Uterus (tissue), 4 donors: ENCODE data around the gene LRRC2. TPM values are rescaled to one million over a fixed set of nuclear protein-coding genes. Genes with fewer than 3 reads are reported as not detected.

ENCODE experiments used
- DNase-seq, 2 donors: peaks; one replicate each; pipeline ENCODE4 v3.0.0-alpha.2; 2019 to 2020
- H3K27ac ChIP-seq, 2 donors: fragments of 200-600 bp; sonication (generic); 1 replicate in 1 of 2; 2 replicates in 1 of 2; pipeline ENCODE4 v1.5.1; 2016 to 2018
- H3K27me3 ChIP-seq, 2 donors: fragments of 200-600 bp; sonication (generic); one replicate each; pipeline ENCODE4 v1.5.1; 2018 to 2019; ENCODE audit warnings: control low read depth in 1 of 2
- H3K36me3 ChIP-seq, 2 donors: fragments of 200-600 bp; sonication (generic); one replicate each; pipeline ENCODE4 v1.5.1; 2019; ENCODE audit warnings: control low read depth in 1 of 2
- H3K4me1 ChIP-seq, 2 donors: fragments of 200-600 bp; sonication (generic); one replicate each; pipeline ENCODE4 v1.5.1; 2018 to 2019; ENCODE audit warnings: control low read depth in 1 of 2
- H3K4me3 ChIP-seq, 2 donors: fragments of 200-600 bp; sonication (generic); 1 replicate in 1 of 2; 2 replicates in 1 of 2; pipeline ENCODE4 v1.5.1; 2018 to 2019; ENCODE audit warnings: mild to moderate bottlenecking in 1 of 2
- H3K9me3 ChIP-seq, 2 donors: fragments of 200-600 bp; sonication (generic); one replicate each; pipeline ENCODE4 v1.5.1; 2019; ENCODE audit warnings: control low read depth in 1 of 2
- CTCF ChIP-seq, 4 experiments: fragments of 200-600 bp in 2 of 4; fragments of 450-650 bp in 2 of 4; sonication (generic) in 2 of 4; IDR thresholded peaks; one replicate each; pipeline ENCODE4 v1.5.1; 2016 to 2019; ENCODE audit warnings: antibody characterized with exemption in 4 of 4, mild to moderate bottlenecking in 2 of 4, moderate library complexity in 1 of 4
- POLR2A ChIP-seq, 2 donors: fragments of 450-650 bp; IDR thresholded peaks; one replicate each; pipeline ENCODE4 v1.6.1; 2016; ENCODE audit warnings: antibody characterized with exemption in 2 of 2, mild to moderate bottlenecking in 1 of 2, moderate library complexity in 1 of 2
- intact Hi-C: fragments of 100-400 bp; cut with DNase I; formaldehyde crosslinking; loops from one replicate; pipeline ENCODE4 v1.15.1; 2023; ENCODE audit warnings: low total_unique reads
- total RNA-seq, 4 donors: library from RNA; depleted of rRNA in 3 of 4; stranded (reverse); fragments of >200 nt in 3 of 4; gene quantifications; one replicate each; pipeline versions ENCODE4 v1.1.0 to v1.2.4, GENCODE V29; 2014 to 2023
- donor health status: DM: yes; HTN: yes; CAD: no.

The LRRC2 gene
- total RNA-seq, 4 donors from 2014 or later, result 1.0 to 10.7 (median 5.9) TPM

GRCh38 chr3:46559091-46559704 lies 6.9 kb downstream of the LRRC2 start:
- DNase-seq, result no peak
- no peaks in the 10 kb centered on the region for H3K36me3 ChIP-seq
- TF ChIP-seq CTCF (IDR thresholded peaks at IDR 0.05), result no peak
- TF ChIP-seq POLR2A (IDR thresholded peaks at IDR 0.05), result no peak
- intact Hi-C loops, result no loop called here
- peak overlapping the region; percentile 66 to 73 for H3K27ac ChIP-seq
- H3K4me1 ChIP-seq, result no peaks in the 10 kb centered on the region
- H3K9me3 ChIP-seq, result no peaks in the 10 kb centered on the region
- H3K4me3 ChIP-seq, result peak overlapping the region; percentile 27 to 38
- no peaks in the 10 kb centered on the region for H3K27me3 ChIP-seq

GRCh38 chr3:46558184-46559043 lies 7.7 kb downstream of the LRRC2 start:
- peak overlapping the region; percentile 27 to 38 for H3K4me3 ChIP-seq
- intact Hi-C loops, result no loop called here
- TF ChIP-seq CTCF (IDR thresholded peaks at IDR 0.05) (peak; percentile 45 to 78 (median 64)), POLR2A (IDR thresholded peaks at IDR 0.05) (no peak)

GRCh38 chr3:46557814-46558183 lies 8.3 kb downstream of the LRRC2 start:
- DNase-seq, result no peak
- H3K4me1 ChIP-seq, result no peaks in the 10 kb centered on the region
- TF ChIP-seq POLR2A (IDR thresholded peaks at IDR 0.05), result no peak
- TF ChIP-seq CTCF (IDR thresholded peaks at IDR 0.05), result no peak
- H3K4me3 ChIP-seq, result no peak overlapping the region
- H3K27me3 ChIP-seq, result no peaks in the 10 kb centered on the region
- H3K36me3 ChIP-seq, result no peaks in the 10 kb centered on the region
- intact Hi-C loops, result no loop called here
- H3K27ac ChIP-seq, result no peak overlapping the region
- H3K9me3 ChIP-seq, result no peaks in the 10 kb centered on the region

More at GRCh38 chr3:46558184-46559043, 7.7 kb downstream of the LRRC2 start:
- H3K36me3 ChIP-seq, result no peaks in the 10 kb centered on the region
- DNase-seq, result peak; percentile 88 to 89
- H3K4me1 ChIP-seq, result no peaks in the 10 kb centered on the region
- no peaks in the 10 kb centered on the region for H3K27me3 ChIP-seq
- H3K27ac ChIP-seq, result peak overlapping the region; percentile 66 to 73
- no peaks in the 10 kb centered on the region for H3K9me3 ChIP-seq

GRCh38 chr3:46553154-46553553 lies 12.9 kb downstream of the LRRC2 start:
- Histone ChIP-seq H3K9me3 (no peaks in the 10 kb centered on the region), H3K27ac (no peak overlapping the region), H3K4me3 (no peak overlapping the region), H3K36me3 (no peaks in the 10 kb centered on the region), H3K27me3 (no peaks in the 10 kb centered on the region), H3K4me1 (no peaks in the 10 kb centered on the region)
- intact Hi-C loops, result no loop called here
- DNase-seq, result no peak
- TF ChIP-seq POLR2A (IDR thresholded peaks at IDR 0.05) (no peak), CTCF (IDR thresholded peaks at IDR 0.05) (no peak)

GRCh38 chr3:46552538-46552937 lies 13.6 kb downstream of the LRRC2 start:
- no peak for DNase-seq
- H3K27ac ChIP-seq, result no peak overlapping the region
- no peaks in the 10 kb centered on the region for H3K27me3 ChIP-seq
- no peaks in the 10 kb centered on the region for H3K4me1 ChIP-seq
- intact Hi-C loops, result no loop called here
- TF ChIP-seq POLR2A (IDR thresholded peaks at IDR 0.05), result no peak
- no peak for TF ChIP-seq CTCF (IDR thresholded peaks at IDR 0.05)
- H3K4me3 ChIP-seq, result no peak overlapping the region
- no peaks in the 10 kb centered on the region for H3K36me3 ChIP-seq
- H3K9me3 ChIP-seq, result no peaks in the 10 kb centered on the region
